GM19397 (cell line): ENCODE data around the gene SLC35F1.

Source experiments
- ATAC-seq: cut with Tn5 transposase; IDR thresholded peaks from one replicate; pipeline ENCODE4 v1.9.1; 2021; ENCODE audit warnings: mild to moderate bottlenecking, moderate library complexity; ENCODE audit not compliant: unreplicated experiment

The SLC35F1 gene

DNA sequence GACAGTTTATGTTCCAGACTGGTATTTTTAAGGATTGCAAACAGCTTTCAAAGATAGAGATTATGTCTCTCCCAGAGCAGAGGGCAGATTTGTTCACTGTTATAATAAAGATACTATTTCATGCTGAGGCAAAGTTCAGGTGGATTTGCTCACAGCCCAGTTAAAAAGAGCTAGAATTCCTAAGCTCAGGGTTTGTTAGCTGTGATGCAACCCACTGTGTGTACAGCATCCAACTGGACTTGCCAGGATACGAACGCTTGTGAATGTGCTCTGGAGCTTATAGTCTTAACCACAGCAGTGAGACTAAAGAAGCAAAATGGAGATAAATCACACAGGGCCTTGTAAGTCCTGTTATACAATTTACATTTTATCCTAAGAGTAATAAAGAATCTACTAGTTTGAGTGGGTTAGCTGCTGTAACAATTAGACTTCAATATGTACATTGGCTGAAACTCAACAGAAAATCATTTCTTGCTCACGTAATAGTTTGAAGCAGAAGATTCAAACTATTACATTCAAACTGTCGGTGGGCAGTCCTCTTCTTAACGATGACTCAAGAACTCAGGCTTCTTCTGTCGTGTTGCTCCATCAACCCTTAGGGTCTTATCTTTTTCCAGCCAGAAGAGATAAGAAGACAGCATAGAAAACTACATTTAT is 437.1 kb downstream of the SLC35F1 start:
- ATAC-seq, result no peak

DNA sequence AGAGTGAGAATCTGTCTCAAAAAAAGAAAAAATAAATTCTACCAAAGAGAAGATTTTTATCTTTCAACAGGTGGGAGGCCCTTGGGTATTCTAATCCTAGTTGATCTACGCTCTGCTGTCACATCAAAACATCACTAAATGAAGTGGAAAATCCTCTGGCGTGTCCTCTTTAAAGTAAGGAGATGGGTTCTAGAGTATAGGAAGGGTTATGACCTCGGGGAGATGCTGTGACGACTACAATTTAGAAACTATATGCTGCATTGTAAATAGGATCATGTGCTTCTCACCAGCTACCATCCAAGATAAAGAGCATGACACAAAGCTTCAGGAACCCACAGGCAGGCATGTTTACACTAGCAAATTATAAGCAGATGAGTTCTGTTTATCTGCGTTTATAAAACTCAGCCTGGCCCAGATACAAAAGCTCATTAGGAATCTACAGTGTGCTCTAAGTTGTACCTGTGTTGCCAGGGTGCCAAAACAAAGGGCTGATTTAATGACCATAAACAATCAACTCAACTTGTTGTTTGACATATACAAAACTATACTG is 443.9 kb downstream of the SLC35F1 start:
- no peak for ATAC-seq

GRCh38 chr6:118353564-118353963 is 446.5 kb downstream of the SLC35F1 start:
- no peak for ATAC-seq

- ATAC-seq, result peak; percentile 87
These were observed 447.6 kb downstream of the SLC35F1 start for GRCh38 chr6:118354641-118355040.

DNA sequence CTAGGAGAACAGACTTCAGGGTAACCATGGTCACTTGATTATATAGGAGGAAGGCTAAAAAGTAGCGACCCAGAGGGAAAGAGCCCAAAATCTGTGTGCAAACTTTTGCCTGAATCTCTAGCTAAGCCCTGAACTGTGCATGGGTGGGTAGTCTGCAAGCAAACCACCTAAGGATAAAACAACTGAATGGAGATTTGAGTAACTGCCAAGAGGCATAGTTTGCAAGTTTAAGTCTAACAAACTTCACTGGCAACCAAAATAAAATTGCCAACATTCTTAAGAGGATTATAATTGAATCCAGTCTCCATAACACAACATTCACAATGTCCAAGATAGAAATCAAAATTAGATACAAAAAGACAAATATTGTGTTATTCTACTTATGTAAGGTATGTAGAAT is 449.0 kb downstream of the SLC35F1 start:
- no peak for ATAC-seq

DNA sequence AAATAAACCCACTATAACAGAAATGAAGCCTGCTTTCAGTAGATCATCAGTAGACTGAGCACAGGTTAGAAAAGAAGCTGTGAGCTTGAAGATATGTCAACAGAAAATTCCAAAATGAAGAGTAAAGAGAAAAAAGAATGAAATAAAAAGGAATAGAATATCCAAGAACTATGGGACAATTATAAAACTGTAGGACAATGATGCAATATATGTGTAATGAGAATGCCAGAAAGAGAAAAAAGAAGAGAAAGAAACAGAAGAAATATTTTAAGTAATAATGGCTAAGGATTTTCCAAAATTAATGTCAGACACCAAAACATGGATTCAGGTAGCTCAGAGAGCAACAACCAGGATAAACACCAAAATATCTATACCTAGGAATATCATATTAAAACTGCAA is 449.6 kb downstream of the SLC35F1 start:
- no peak for ATAC-seq
